SK-N-SH (cell line): ENCODE data around the gene CYSLTR2. TPM values are rescaled to one million over a fixed set of nuclear protein-coding genes. Genes with fewer than 3 reads are reported as not detected.

Source experiments
- CTCF ChIA-PET: fragments of 300-600, 350-600 bp; formaldehyde crosslinking; extraction: SDS; loops from one replicate; lab custom pipeline; 2021; lab: Yijun Ruan, JAX
- POLR2A ChIA-PET: fragments of 350-600 bp; sonication (Branson Sonifier 250); formaldehyde crosslinking; extraction: SDS; loops from one replicate; lab custom pipeline; 2020; ENCODE audit warnings: antibody characterized with exemption, inconsistent platforms; lab: Yijun Ruan, JAX
- DNase-seq: peaks from one replicate; pipeline ENCODE4 v3.0.0; 2012
- H2AFZ ChIP-seq: fragments of 200-600 bp; sonication (generic); 2 replicates; pipeline ENCODE4 v1.8.1; 2016; ENCODE audit warnings: antibody characterized with exemption, mild to moderate bottlenecking, low read depth
- H3F3A ChIP-seq: fragments of 200-600 bp; sonication (generic); replicated peaks from 2 replicates; pipeline ENCODE3; 2016; ENCODE audit warnings: antibody characterized with exemption, mild to moderate bottlenecking; ENCODE audit not compliant: insufficient read depth
- H3K27ac ChIP-seq, 2 experiments: fragments of 200-500 bp in 1 of 2; fragments of 200-600 bp in 1 of 2; sonication (Bioruptor generic) in 1 of 2; sonication (generic), shearing (Covaris generic) in 1 of 2; 2 replicates each; pipeline versions ENCODE4 v1.5.1 to v1.6.1; 2014 to 2016; ENCODE audit warnings: low read depth in 2 of 2, inconsistent platforms in 1 of 2, low read length in 1 of 2, mild to moderate bottlenecking in 1 of 2, mixed read lengths in 1 of 2
- H3K27me3 ChIP-seq: fragments of 200-600 bp; sonication (generic), shearing (Covaris generic); 2 replicates; pipeline ENCODE4 v1.6.1; 2016; ENCODE audit warnings: mixed run types; ENCODE audit not compliant: insufficient read depth
- H3K36me3 ChIP-seq, 2 experiments: fragments of 200-500 bp in 1 of 2; fragments of 200-600 bp in 1 of 2; sonication (Bioruptor generic) in 1 of 2; sonication (generic) in 1 of 2; replicated peaks in 1 of 2; 2 replicates each; pipeline versions ENCODE3 to v1.5.1; 2014 to 2016; ENCODE audit warnings: low read length in 1 of 2, mild to moderate bottlenecking in 1 of 2; ENCODE audit not compliant: insufficient read depth in 2 of 2, control insufficient read depth in 1 of 2
- H3K4me1 ChIP-seq, 2 experiments: fragments of 200-500 bp in 1 of 2; fragments of 200-600 bp in 1 of 2; sonication (Bioruptor generic) in 1 of 2; sonication (generic), shearing (Covaris generic) in 1 of 2; 2 replicates each; pipeline versions ENCODE4 v1.5.1 to v1.6.1; 2014 to 2016; ENCODE audit warnings: low read depth in 1 of 2, low read length in 1 of 2, mixed run types in 1 of 2; ENCODE audit not compliant: insufficient read depth in 2 of 2, control insufficient read depth in 1 of 2
- H3K4me2 ChIP-seq: fragments of 200-600 bp; sonication (generic), shearing (Covaris generic); 2 replicates; pipeline ENCODE4 v1.6.1; 2017; ENCODE audit warnings: mixed run types
- H3K4me3 ChIP-seq, 2 experiments: fragments of 200-500 bp in 1 of 2; fragments of 200-600 bp in 1 of 2; sonication (Bioruptor generic) in 1 of 2; sonication (generic), shearing (Covaris generic) in 1 of 2; 2 replicates each; pipeline versions ENCODE4 v1.5.1 to v1.8.1; 2014 to 2016; ENCODE audit warnings: low read depth in 2 of 2, inconsistent platforms in 1 of 2, low read length in 1 of 2, mild to moderate bottlenecking in 1 of 2, mixed read lengths in 1 of 2, moderate library complexity in 1 of 2
- H3K79me2 ChIP-seq: fragments of 200-600 bp; sonication (generic); 2 replicates; pipeline ENCODE4 v1.8.1; 2017; ENCODE audit warnings: mild to moderate bottlenecking; ENCODE audit not compliant: insufficient read depth
- H3K9ac ChIP-seq: fragments of 200-600 bp; sonication (generic); 2 replicates; pipeline ENCODE4 v1.6.1; 2017; ENCODE audit warnings: mixed run types
- H3K9me2 ChIP-seq: fragments of 200-600 bp; sonication (generic); 2 replicates; pipeline ENCODE4 v1.6.1; 2017; ENCODE audit warnings: mixed run types
- H3K9me3 ChIP-seq: fragments of 200-600 bp; sonication (generic); 2 replicates; pipeline ENCODE4 v1.6.1; 2017; ENCODE audit warnings: mixed run types, mild to moderate bottlenecking, moderate library complexity
- H4K20me1 ChIP-seq: fragments of 200-600 bp; sonication (generic); 2 replicates; pipeline ENCODE4 v1.6.1; 2017; ENCODE audit warnings: mild to moderate bottlenecking, mixed run types; ENCODE audit not compliant: insufficient read depth
- ELF1 ChIP-seq: IDR thresholded peaks from 2 replicates; pipeline ENCODE4 v1.4.0; 2012
- EP300 ChIP-seq, 2 experiments: IDR thresholded peaks; 2 replicates each; pipeline versions ENCODE4 v1.4.0 to v1.6.1; 2012; ENCODE audit warnings: borderline replicate concordance in 1 of 2, low read depth in 1 of 2, low read length in 1 of 2
- FOSL2 ChIP-seq: IDR thresholded peaks from 2 replicates; pipeline ENCODE4 v1.4.0; 2012; ENCODE audit warnings: low read depth, mild to moderate bottlenecking, moderate library complexity, borderline replicate concordance
- JUND ChIP-seq: IDR thresholded peaks from 2 replicates; pipeline ENCODE4 v1.4.0; 2012
- PBX3 ChIP-seq: IDR thresholded peaks from 2 replicates; pipeline ENCODE4; 2012
- RAD21 ChIP-seq: IDR thresholded peaks from 2 replicates; pipeline ENCODE4 v1.6.1; 2012; ENCODE audit warnings: mild to moderate bottlenecking, low read length
- RCOR1 ChIP-seq: fragments of 150-350 bp; IDR thresholded peaks from 2 replicates; pipeline ENCODE4 v1.6.1; 2017; ENCODE audit warnings: antibody characterized with exemption, low read length
- REST ChIP-seq: IDR thresholded peaks from 2 replicates; pipeline ENCODE4 v1.6.1; 2012; ENCODE audit warnings: mild to moderate bottlenecking, low read depth, low read length, moderate library complexity
- SMC3 ChIP-seq: IDR thresholded peaks from 2 replicates; pipeline ENCODE4 v1.6.1; 2012; ENCODE audit warnings: low read depth, low read length, improper control_type of control experiment
- TAF1 ChIP-seq: IDR thresholded peaks from 2 replicates; pipeline ENCODE4 v1.6.1; 2012; ENCODE audit warnings: low read depth, mild to moderate bottlenecking, low read length, moderate library complexity, borderline replicate concordance
- TCF12 ChIP-seq: IDR thresholded peaks from 2 replicates; pipeline ENCODE4 v1.4.0; 2012
- TEAD4 ChIP-seq: IDR thresholded peaks from 2 replicates; pipeline ENCODE4 v1.4.0; 2012; ENCODE audit warnings: mild to moderate bottlenecking, borderline replicate concordance; ENCODE audit not compliant: insufficient read depth
- ZBTB33 ChIP-seq: IDR thresholded peaks from 2 replicates; pipeline ENCODE4 v1.4.0; 2012; ENCODE audit warnings: low read depth, borderline replicate concordance
- WGBS: methylation state at CpG from one replicate; pipeline ENCODE4 v1.1.6; 2017; ENCODE audit warnings: low lambda C conversion rate; 5-methylcytosine and 5-hydroxymethylcytosine counted together
- polyA plus RNA-seq, 3 experiments: library from polyadenylated mRNA; depleted of rRNA; stranded (reverse); fragments of >200 nt; gene quantifications; 2 replicates each; pipeline ENCODE4 v1.2.3, GENCODE V29; 2012

The CYSLTR2 gene
- polyA plus RNA-seq, 1 of the 3 experiments (the other 2 are of a cell fraction) = 0.12 TPM

- TF ChIP-seq REST = no peak
- no peak for TF ChIP-seq PBX3
- no peak for TF ChIP-seq FOSL2
- TF ChIP-seq EP300 (IDR thresholded peaks at IDR 0.05; ENCODE audit: borderline replicate concordance in 1 of 2, low read depth in 1 of 2, low read length in 1 of 2) = no peak
- TF ChIP-seq TAF1 = no peak
Observed at GRCh38 chr13:48728876-48729275, 75.1 kb downstream of the CYSLTR2 start (continued).

GRCh38 chr13:48729856-48730255, 76.1 kb downstream of the CYSLTR2 start:
- POLR2A ChIA-PET = no interaction called here
- WGBS = 60% methylated on average over 4 of the region's 4 CpGs
- H2AFZ ChIP-seq = no peak overlapping the region
- no peaks in the 10 kb centered on the region for H3K9me3 ChIP-seq
- no peak overlapping the region for H3K9ac ChIP-seq
- H3K4me3 ChIP-seq = no peak overlapping the region
- TF ChIP-seq EP300 (IDR thresholded peaks at IDR 0.05; ENCODE audit: borderline replicate concordance in 1 of 2, low read depth in 1 of 2, low read length in 1 of 2) (no peak), JUND (no peak), RCOR1 (no peak), TCF12 (no peak), ELF1 (no peak), RAD21 (no peak), ZBTB33 (no peak), REST (no peak), TEAD4 (no peak), SMC3 (no peak), FOSL2 (no peak)
- TF ChIP-seq, all 33 proteins: peak for 0
- no peaks in the 10 kb centered on the region for H4K20me1 ChIP-seq
- H3K27me3 ChIP-seq = no peaks in the 10 kb centered on the region
- H3K4me2 ChIP-seq = no peak overlapping the region
- H3K27ac ChIP-seq = no peak overlapping the region
- CTCF ChIA-PET = no interaction called here
- no peaks in the 10 kb centered on the region for H3F3A ChIP-seq
- no peak for DNase-seq
- H3K36me3 ChIP-seq = no peaks in the 10 kb centered on the region
- no peaks in the 10 kb centered on the region; a peak in 1 of 4 replicates for H3K4me1 ChIP-seq
- no peaks in the 10 kb centered on the region for H3K9me2 ChIP-seq
- no peaks in the 10 kb centered on the region for H3K79me2 ChIP-seq
